Posterior vena cava (tissue), 2 donors: ENCODE measurements around the gene FUT7. TPM values are rescaled to one million over a fixed set of nuclear protein-coding genes. Genes with fewer than 3 reads are reported as not detected.

Experiments
- DNase-seq: peaks from one replicate; pipeline ENCODE4 v3.0.0-alpha.2; 2020; ENCODE audit warnings: low spot score
- intact Hi-C, 2 donors: fragments of 100-400 bp; cut with DNase I; formaldehyde crosslinking; loops; one replicate each; pipeline versions ENCODE4 v1.14.1 to v1.14.2; 2022 to 2023
- total RNA-seq, 2 donors: library from RNA; stranded (reverse); fragmentation: NEBNext Ultra II Directional; extraction: Animal tissue kit (Norgen Biotek cat#: 25700); gene quantifications; one replicate each; pipeline ENCODE4 v1.2.1, GENCODE V29; 2021
- donor health status: DM: yes; HTN: yes; CAD: no.
- donor health status: DM: yes; HTN: yes; CAD: no.

Gene FUT7
- total RNA-seq, 2 donors from 2014 or later, result 0.24 to 0.32 TPM

- intact Hi-C loops, result loop anchor here in 1 of 2 donors (5.0 kb wide), 1 partner anchor 908 kb away; no protein-coding TSS in a partner anchor
- no peak for DNase-seq
Measured at GRCh38 chr9:137000177-137000930, 31.5 kb downstream of the FUT7 start.

- intact Hi-C loops, result no loop called here
- no peak for DNase-seq
Measured at GRCh38 chr9:136997830-136998234, 34.1 kb downstream of the FUT7 start.

- intact Hi-C loops, result no loop called here
- DNase-seq, result no peak
Measured at GRCh38 chr9:136997371-136997770, 34.5 kb downstream of the FUT7 start.

GRCh38 chr9:136996361-136997292 lies 35.3 kb downstream of the FUT7 start, which contains the start of gene CLIC3:
TSS of gene CLIC3 (minus strand) at chr9:136996568. CDS start at chr9:136996543, 25 bp downstream.
- intact Hi-C loops, result no loop called here
- DNase-seq, result no peak

- no peak for DNase-seq
Measured at GRCh38 chr9:136995772-136996311, 36.0 kb downstream of the FUT7 start.

GRCh38 chr9:136995362-136995761 lies 36.5 kb downstream of the FUT7 start:
- intact Hi-C loops, result no loop called here
- no peak for DNase-seq

More at GRCh38 chr9:136995772-136996311, 36.0 kb downstream of the FUT7 start:
- intact Hi-C loops, result no loop called here

- intact Hi-C loops, result no loop called here
- no peak for DNase-seq
Measured at GRCh38 chr9:136994888-136995230, 37.0 kb downstream of the FUT7 start.

GRCh38 chr9:136994180-136994887 lies 37.6 kb downstream of the FUT7 start:
- DNase-seq, result no peak
- intact Hi-C loops, result no loop called here

- no peak for DNase-seq
- intact Hi-C loops, result no loop called here
Measured at GRCh38 chr9:136992819-136993369, 39.0 kb downstream of the FUT7 start.

- DNase-seq, result peak; percentile 98
- intact Hi-C loops, result no loop called here
Measured at GRCh38 chr9:136991993-136992818, 39.7 kb downstream of the FUT7 start, which contains the start of gene PAXX. TSS of gene PAXX (plus strand) at chr9:136992422. CDS start at chr9:136992444, 22 bp downstream.

- intact Hi-C loops, result no loop called here
Measured at GRCh38 chr9:136990242-136990911, 41.5 kb downstream of the FUT7 start.

GRCh38 chr9:136988872-136989271 lies 43.0 kb downstream of the FUT7 start:
- no peak for DNase-seq
- intact Hi-C loops, result no loop called here

More at GRCh38 chr9:136990242-136990911, 41.5 kb downstream of the FUT7 start:
- DNase-seq, result no peak

- intact Hi-C loops, result no loop called here
- no peak for DNase-seq
Measured at GRCh38 chr9:136985853-136986252, 46.0 kb downstream of the FUT7 start.

- intact Hi-C loops, result no loop called here
Measured at GRCh38 chr9:136985027-136985602, 46.8 kb downstream of the FUT7 start.

GRCh38 chr9:136984464-136985026 lies 47.3 kb downstream of the FUT7 start:
- DNase-seq, result no peak
- intact Hi-C loops, result no loop called here

More at GRCh38 chr9:136985027-136985602, 46.8 kb downstream of the FUT7 start:
- no peak for DNase-seq

GRCh38 chr9:136983656-136984314 lies 48.1 kb downstream of the FUT7 start:
- DNase-seq, result no peak
- intact Hi-C loops, result no loop called here
